Progenitor cell of endocrine pancreas (in vitro differentiated cells): ENCODE measurements around the gene CNOT1. TPM values are rescaled to one million over a fixed set of nuclear protein-coding genes. Genes with fewer than 3 reads are reported as not detected.

Source experiments
- DNase-seq: peaks from one replicate; pipeline ENCODE4 v3.0.0; 2021; ENCODE audit warnings: low spot score; ENCODE audit not compliant: unreplicated experiment
- H3K27ac Mint-ChIP-seq: 2 replicates; pipeline ENCODE4 v1.8.0; 2021; ENCODE audit warnings: mild to moderate bottlenecking, moderate library complexity, mixed read lengths
- H3K27me3 Mint-ChIP-seq: 2 replicates; pipeline ENCODE4 v1.8.0; 2021; ENCODE audit warnings: mixed read lengths
- H3K36me3 Mint-ChIP-seq: 2 replicates; pipeline ENCODE4 v1.8.0; 2022; ENCODE audit warnings: mixed read lengths; ENCODE audit not compliant: insufficient read depth
- H3K4me1 Mint-ChIP-seq: 2 replicates; pipeline ENCODE4 v1.8.0; 2021; ENCODE audit warnings: low read depth, mixed read lengths
- H3K4me3 Mint-ChIP-seq: 2 replicates; pipeline ENCODE4 v1.8.0; 2021; ENCODE audit warnings: low read depth, mild to moderate bottlenecking, moderate library complexity, mixed read lengths
- H3K9me3 Mint-ChIP-seq: 2 replicates; pipeline ENCODE4 v1.8.0; 2021; ENCODE audit warnings: low read depth, mixed read lengths
- CTCF ChIP-seq: fragments of 200-600 bp; sonication (generic); IDR thresholded peaks from one replicate; pipeline ENCODE4 v1.5.0; 2021; ENCODE audit warnings: antibody characterized with exemption, mild to moderate bottlenecking; ENCODE audit not compliant: unreplicated experiment
- total RNA-seq: library from RNA; stranded (reverse); gene quantifications from 2 replicates; pipeline ENCODE4 v1.2.1, GENCODE V29; 2021

CNOT1 gene
- total RNA-seq, 1 donor from 2014 or later, result 235 TPM

DNA sequence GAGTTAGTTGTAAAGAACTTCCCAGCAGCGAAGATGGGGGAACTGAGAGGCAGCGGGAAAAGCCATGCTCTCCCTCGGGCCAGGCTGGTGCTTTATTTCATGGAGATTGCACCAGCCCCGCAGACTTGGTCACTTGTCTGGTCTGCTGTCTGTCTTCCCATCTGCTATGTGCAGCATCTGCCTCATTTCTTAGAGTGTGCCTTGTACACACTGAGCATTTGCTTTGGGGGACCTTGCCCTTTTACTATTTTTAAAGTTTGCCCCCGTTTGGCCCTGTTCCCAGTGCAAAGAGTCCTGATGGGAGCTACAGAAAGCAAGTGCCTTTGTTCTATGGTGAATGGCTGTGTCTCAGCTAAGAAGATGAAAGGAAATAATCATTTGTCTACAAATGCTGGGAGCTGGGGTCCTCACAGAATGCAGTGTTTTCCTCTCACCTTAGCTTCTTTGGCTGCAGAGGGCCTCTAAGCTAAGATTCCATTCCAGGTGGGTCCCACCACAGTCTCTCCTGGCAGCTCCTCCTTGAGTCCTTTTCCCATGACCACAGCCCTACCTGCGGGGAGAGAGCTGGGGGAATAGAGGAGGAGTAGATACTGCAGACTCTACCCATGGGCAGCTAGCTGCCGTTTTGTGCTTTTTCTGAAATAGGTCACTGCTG, 25.1 kb upstream of the CNOT1 start:
- H3K36me3 Mint-ChIP-seq, result no peaks in the 10 kb centered on the region
- peak overlapping the region; percentile 67 for H3K27ac Mint-ChIP-seq
- no peaks in the 10 kb centered on the region for H3K27me3 Mint-ChIP-seq
- DNase-seq, result no peak
- TF ChIP-seq CTCF, result no peak
- no peak overlapping the region for H3K4me3 Mint-ChIP-seq
- no peaks in the 10 kb centered on the region for H3K9me3 Mint-ChIP-seq
- H3K4me1 Mint-ChIP-seq, result peaks cover 18% of the 10 kb centered on the region

GRCh38 chr16:58652741-58653140, 23.1 kb upstream of the CNOT1 start:
- Mint-ChIP-seq H3K9me3 (no peaks in the 10 kb centered on the region), H3K4me1 (peaks cover 18% of the 10 kb centered on the region), H3K4me3 (no peak overlapping the region), H3K27ac (no peak overlapping the region), H3K36me3 (no peaks in the 10 kb centered on the region), H3K27me3 (no peaks in the 10 kb centered on the region)
- DNase-seq, result no peak
- TF ChIP-seq CTCF, result no peak

DNA sequence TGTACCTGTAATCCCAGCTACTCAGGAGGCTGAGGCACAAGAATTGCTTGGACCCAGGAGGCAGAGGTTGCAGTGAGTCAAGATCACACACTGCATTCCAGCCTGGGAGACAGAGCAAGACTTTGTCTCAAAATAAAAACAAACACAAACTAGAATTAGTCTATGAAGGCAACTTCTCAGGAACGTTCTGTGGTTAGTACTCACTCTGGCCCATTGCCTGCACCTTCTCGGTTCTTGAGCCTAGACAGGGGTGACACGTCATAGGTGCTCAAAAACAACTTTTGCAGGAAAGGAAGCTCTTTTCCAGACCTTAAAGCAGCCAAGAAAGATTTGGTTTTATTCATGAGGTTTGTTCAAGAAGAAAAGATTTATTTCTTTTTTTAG, 22.3 kb upstream of the CNOT1 start:
- H3K27ac Mint-ChIP-seq, result no peak overlapping the region
- H3K36me3 Mint-ChIP-seq, result no peaks in the 10 kb centered on the region
- TF ChIP-seq CTCF, result no peak
- H3K27me3 Mint-ChIP-seq, result no peaks in the 10 kb centered on the region
- H3K4me1 Mint-ChIP-seq, result peaks cover 18% of the 10 kb centered on the region
- no peak overlapping the region for H3K4me3 Mint-ChIP-seq
- DNase-seq, result no peak
- no peaks in the 10 kb centered on the region for H3K9me3 Mint-ChIP-seq

GRCh38 chr16:58649707-58650106, 20.1 kb upstream of the CNOT1 start:
- no peaks in the 10 kb centered on the region for H3K36me3 Mint-ChIP-seq
- H3K27ac Mint-ChIP-seq, result peak overlapping the region; percentile 59
- peaks cover 8% of the 10 kb centered on the region for H3K4me1 Mint-ChIP-seq
- DNase-seq, result no peak
- no peak for TF ChIP-seq CTCF
- no peaks in the 10 kb centered on the region for H3K9me3 Mint-ChIP-seq
- no peaks in the 10 kb centered on the region for H3K27me3 Mint-ChIP-seq
- no peak overlapping the region for H3K4me3 Mint-ChIP-seq

GRCh38 chr16:58647107-58647506, 17.5 kb upstream of the CNOT1 start:
- no peak for TF ChIP-seq CTCF
- H3K27ac Mint-ChIP-seq, result no peak overlapping the region

More at GRCh38 chr16:58647107-58647506, 17.5 kb upstream of the CNOT1 start:
- no peak for DNase-seq
- H3K4me1 Mint-ChIP-seq, result no peaks in the 10 kb centered on the region
- no peak overlapping the region for H3K4me3 Mint-ChIP-seq
- H3K9me3 Mint-ChIP-seq, result no peaks in the 10 kb centered on the region
- H3K27me3 Mint-ChIP-seq, result no peaks in the 10 kb centered on the region
- H3K36me3 Mint-ChIP-seq, result no peaks in the 10 kb centered on the region
